CD4-positive, alpha-beta T cell treated with Interleukin-1 beta for 1 hour (primary cell): ENCODE data around the gene ZNF768.
"Not testable (repeated sequence)": the region's sequence is repeated elsewhere in the genome, so short reads cannot be mapped to it uniquely, and the experiment has no call there.

ENCODE experiments used
- DNase-seq, 2 donors: peaks; one replicate each; pipeline ENCODE4 v3.0.0-alpha.2; 2020 to 2022

The ZNF768 gene

GRCh38 chr16:30532285-30533145, 6.1 kb upstream of the ZNF768 start:
- DNase-seq = no peak

- peak in 1 of 2 donors; percentile 40 for DNase-seq
Observed at GRCh38 chr16:30530163-30531037, 4.0 kb upstream of the ZNF768 start.

- DNase-seq = no peak
Observed at GRCh38 chr16:30528799-30529457, 2.6 kb upstream of the ZNF768 start.

GRCh38 chr16:30527635-30528178, 1.3 kb upstream of the ZNF768 start:
- peak in 1 of 2 donors; percentile 49 for DNase-seq

- peak; percentile 94 for DNase-seq
Observed at GRCh38 chr16:30526823-30527634, 663 bp upstream of the ZNF768 start.

GRCh38 chr16:30525844-30526136, 576 bp downstream of the ZNF768 start:
- DNase-seq = no peak

GRCh38 chr16:30524575-30525568, 1.5 kb downstream of the ZNF768 start:
- no peak for DNase-seq

GRCh38 chr16:30523768-30524574, 2.4 kb downstream of the ZNF768 start:
- no peak for DNase-seq

- DNase-seq = not testable (repeated sequence)
Observed at GRCh38 chr16:30522702-30523463, 3.5 kb downstream of the ZNF768 start.

GRCh38 chr16:30521873-30522641, 4.3 kb downstream of the ZNF768 start:
- no peak for DNase-seq

- no peak for DNase-seq
Observed at GRCh38 chr16:30521476-30521872, 4.9 kb downstream of the ZNF768 start.

- DNase-seq = no peak
Observed at GRCh38 chr16:30519120-30520049, 7.0 kb downstream of the ZNF768 start.

GRCh38 chr16:30518552-30518951, 7.8 kb downstream of the ZNF768 start:
- no peak for DNase-seq

GRCh38 chr16:30515275-30515674, 11.1 kb downstream of the ZNF768 start:
- DNase-seq = no peak

- no peak for DNase-seq
Observed at GRCh38 chr16:30511509-30511908, 14.9 kb downstream of the ZNF768 start.

GRCh38 chr16:30510376-30510938, 15.9 kb downstream of the ZNF768 start:
- DNase-seq = no peak
